Measurements from ENCODE around the gene MPZL1.

- no peak for TF ChIP-seq CSRNP3 (CRISPR knock-in tag; IDR thresholded peaks at IDR 0.05)
- no peak for TF ChIP-seq PATZ1 (CRISPR knock-in tag; IDR thresholded peaks at IDR 0.05; ENCODE audit: borderline replicate concordance)
- no peak for TF ChIP-seq ZFP30 (CRISPR knock-in tag; IDR thresholded peaks at IDR 0.05)
- no peak for TF ChIP-seq CSDC2 (CRISPR knock-in tag; IDR thresholded peaks at IDR 0.05)
- no peak for TF ChIP-seq ESRRG (CRISPR knock-in tag; IDR thresholded peaks at IDR 0.05)
- no peak for TF ChIP-seq ISL1 (CRISPR knock-in tag; IDR thresholded peaks at IDR 0.05)
- TF ChIP-seq POU6F1 (CRISPR knock-in tag; IDR thresholded peaks at IDR 0.05; ENCODE audit: borderline replicate concordance, low read depth): no peak
- no peak for TF ChIP-seq ARNTL (CRISPR knock-in tag; IDR thresholded peaks at IDR 0.05; ENCODE audit: borderline replicate concordance, low read depth)
- TF ChIP-seq ZFP3 (CRISPR knock-in tag; IDR thresholded peaks at IDR 0.05): no peak
- TF ChIP-seq TSHZ2 (CRISPR knock-in tag; IDR thresholded peaks at IDR 0.05): no peak
Observed at GRCh38 chr1:167748906-167749305, 27.1 kb downstream of the MPZL1 start.
